ENCODE measurements around the gene COL6A1. TPM values are rescaled to one million over a fixed set of nuclear protein-coding genes. Genes with fewer than 3 reads are reported as not detected.
"Not testable (repeated sequence)": the region's sequence is repeated elsewhere in the genome, so short reads cannot be mapped to it uniquely, and the experiment has no call there.

The COL6A1 gene
- total RNA-seq, 1 donor from 2014 or later = 533 TPM

DNA sequence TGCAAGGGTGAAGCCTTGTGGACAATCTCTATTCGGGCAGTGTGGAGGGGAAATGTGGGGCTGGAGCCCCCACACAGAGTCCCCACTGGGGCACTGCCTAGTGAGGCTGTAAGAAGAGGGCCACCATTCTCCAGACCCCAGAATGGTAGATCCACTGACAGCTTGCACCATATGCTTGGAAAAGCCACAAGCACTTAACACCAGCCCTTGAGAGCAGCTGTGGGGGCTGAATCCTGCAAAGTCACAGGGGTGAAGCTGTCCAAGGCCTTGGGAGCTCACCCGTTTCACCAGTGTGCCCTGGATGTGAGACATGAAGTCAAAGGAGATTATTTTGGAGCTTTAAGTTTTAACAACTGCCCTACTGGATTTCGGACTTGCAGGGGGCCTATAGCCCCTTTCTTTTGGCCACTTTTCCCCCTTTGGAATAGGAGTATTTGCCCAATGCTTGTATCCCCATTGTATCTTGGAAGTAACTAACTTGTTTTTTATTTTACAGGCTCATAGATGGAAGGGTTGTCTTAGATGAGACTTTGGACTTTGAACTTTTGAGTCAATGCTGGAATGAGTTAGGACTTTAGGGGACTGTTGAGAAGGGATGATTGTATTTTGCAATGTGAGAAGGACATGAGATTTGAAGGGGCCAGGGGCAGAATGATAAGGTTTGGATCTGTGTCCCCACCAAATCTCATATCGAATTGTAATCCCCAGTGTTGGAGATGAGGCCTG is 16.3 kb upstream of the COL6A1 start:
- DNase-seq = no peak

- no peak for DNase-seq
These were observed 14.7 kb upstream of the COL6A1 start for GRCh38 chr21:45966791-45967394.

DNA sequence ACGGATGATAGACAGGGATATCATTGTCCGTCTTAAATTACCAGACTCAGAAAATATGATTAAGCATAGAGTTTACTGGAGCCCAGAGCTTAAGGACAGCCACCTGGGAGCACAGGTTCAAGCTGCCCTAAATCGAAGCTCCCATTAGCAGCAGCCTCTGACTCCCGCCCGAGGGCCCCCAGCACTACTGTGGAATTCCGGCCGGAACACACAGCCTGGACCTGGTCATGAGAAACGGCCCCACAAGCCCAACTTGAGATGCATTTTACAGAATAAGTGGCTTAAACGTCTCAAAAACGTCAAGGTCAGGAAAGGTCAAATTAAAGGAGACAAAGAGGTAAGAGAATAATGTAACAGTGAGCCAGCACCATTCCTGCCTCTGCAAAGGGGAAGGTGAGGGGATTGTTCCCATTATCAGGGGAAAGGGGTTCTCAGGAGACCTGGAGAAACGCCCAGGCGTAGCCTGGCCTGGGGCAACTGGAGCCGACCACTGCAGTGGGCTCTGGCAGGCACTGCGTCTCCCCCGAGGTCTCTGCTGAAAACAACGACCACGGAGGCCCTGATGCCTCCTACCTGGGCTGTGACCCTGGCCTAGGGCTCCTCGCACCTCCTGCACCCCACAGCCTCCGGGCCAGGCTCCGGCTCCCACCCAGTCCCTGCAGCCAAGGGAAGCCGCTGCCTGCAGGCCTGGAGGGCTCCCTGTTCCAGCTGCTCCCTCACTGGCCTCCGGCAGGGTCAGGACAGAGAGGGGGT is 11.5 kb upstream of the COL6A1 start:
- no peak for DNase-seq

DNA sequence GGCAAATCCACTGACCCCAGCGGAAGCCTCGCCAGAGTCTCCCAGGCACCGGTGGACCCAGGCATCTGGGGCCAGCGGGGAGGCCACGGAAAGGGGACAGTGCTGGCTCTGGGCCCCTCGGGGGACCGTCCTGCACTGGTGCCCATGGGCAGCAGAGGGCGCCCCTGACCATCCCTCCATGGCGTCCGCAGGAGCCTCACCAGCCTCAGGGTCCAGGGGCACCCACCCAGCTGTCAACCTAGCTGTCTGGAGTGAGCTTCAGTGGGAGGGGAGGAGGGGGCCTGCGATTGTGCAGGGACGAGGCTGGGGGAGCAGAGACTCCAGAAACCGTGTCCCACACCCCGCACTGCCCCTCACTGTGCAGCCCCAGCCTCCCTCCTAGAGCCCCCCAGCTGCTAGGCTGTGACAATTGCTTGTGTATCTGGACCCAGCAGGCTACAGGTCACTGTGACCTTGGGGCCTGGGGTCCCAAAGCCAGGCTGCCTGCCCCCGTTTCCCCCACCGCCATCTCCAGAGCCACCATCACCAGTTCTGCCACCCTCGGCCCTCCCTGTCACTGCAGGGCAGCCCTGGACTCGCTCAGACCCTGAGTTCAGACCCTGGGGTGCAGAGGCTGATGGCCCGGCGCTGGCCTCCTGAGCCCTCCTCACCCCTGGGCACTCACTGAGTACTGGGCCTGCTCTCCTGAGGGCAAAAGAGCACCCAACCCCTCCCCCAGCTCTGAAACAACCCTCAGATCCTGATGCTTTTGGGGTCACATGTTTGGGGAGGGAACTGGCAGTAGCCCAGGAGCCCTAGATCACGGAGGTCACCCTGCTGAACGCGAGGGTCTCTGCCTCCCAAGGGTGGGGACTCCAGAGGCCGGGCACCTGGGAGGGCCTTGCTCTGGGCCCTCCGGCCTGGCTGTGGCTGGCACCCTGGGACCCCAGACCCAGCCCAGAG is 10.6 kb upstream of the COL6A1 start:
- peak; percentile 82 for DNase-seq

GRCh38 chr21:45971616-45972352 is 9.8 kb upstream of the COL6A1 start:
- peak; percentile 91 for DNase-seq

DNA sequence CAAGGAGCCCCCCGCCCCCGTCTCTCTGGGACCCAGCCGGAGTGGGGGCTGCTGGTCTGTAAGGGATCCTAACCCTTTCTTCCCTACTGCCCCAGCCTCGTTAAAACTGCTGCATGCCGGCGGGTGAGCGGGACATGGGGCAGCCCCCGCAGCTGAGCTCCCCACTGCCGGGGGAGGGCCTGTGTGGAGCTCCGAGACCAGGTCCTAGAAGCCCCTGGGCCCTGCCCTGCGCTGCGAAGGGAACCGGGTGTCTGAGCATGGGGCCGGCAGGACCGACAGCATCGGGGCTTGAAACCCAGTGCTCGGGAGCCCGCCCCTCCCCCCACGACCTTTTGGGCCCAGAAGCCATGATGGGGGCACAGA is 9.2 kb upstream of the COL6A1 start:
- peak; percentile 58 for DNase-seq

GRCh38 chr21:45972716-45973474 is 8.7 kb upstream of the COL6A1 start:
- DNase-seq = peak; percentile 99

GRCh38 chr21:45973475-45974072 is 8.0 kb upstream of the COL6A1 start:
- DNase-seq = peak; percentile 96

GRCh38 chr21:45974073-45975019 is 7.2 kb upstream of the COL6A1 start:
- DNase-seq = no peak

- DNase-seq = peak; percentile 86
These were observed 6.4 kb upstream of the COL6A1 start for GRCh38 chr21:45975020-45975666.

GRCh38 chr21:45975667-45976409 is 5.7 kb upstream of the COL6A1 start:
- not testable (repeated sequence) for DNase-seq

GRCh38 chr21:45976701-45977311 is 4.8 kb upstream of the COL6A1 start:
- DNase-seq = no peak

DNA sequence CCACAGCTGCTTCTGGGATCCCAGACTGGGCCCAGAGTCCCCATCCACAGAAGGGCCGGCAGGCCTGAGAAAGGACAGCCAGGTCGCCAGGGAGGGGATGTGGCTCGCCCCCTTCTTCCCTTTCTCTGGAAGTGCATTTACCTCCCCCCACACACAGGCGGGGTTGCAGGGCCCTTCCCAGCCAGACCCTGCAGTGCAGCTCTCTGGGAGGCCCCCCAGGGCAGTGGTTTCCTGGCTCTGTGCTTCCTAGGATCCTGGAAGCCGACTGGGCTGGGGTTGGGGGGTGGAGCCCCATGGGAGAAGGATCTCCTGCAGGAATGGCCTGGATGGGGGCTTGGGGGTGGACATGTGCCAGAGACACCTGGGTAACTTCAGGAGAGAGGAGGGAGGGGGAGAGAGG is 4.2 kb upstream of the COL6A1 start:
- DNase-seq = peak; percentile 48

DNA sequence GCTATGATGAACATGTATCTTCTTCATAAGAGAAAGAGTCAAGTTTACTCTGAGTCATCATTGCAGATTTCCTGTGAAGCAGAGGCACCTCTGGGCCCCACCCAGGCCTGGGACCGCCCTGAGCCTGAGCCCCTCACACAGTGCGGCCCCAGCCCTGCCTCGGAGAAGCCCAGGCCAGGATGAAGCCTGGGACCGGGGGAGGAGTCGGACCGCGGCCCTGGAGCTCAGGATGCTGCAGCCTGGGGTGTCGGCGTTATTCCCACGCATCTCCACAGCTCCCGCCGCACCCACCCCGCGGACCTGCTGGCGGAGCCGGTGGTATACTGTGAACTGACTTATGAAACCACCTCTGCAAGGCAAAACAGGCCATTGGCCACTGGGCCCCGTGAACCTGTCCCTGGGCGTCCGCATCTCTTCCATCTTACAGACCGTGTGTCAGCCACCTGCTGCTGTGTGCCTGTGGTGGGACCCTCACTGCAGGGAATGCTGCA is 2.4 kb upstream of the COL6A1 start:
- peak; percentile 47 for DNase-seq

- DNase-seq = no peak
These were observed 1.9 kb upstream of the COL6A1 start for GRCh38 chr21:45979651-45980050.

DNA sequence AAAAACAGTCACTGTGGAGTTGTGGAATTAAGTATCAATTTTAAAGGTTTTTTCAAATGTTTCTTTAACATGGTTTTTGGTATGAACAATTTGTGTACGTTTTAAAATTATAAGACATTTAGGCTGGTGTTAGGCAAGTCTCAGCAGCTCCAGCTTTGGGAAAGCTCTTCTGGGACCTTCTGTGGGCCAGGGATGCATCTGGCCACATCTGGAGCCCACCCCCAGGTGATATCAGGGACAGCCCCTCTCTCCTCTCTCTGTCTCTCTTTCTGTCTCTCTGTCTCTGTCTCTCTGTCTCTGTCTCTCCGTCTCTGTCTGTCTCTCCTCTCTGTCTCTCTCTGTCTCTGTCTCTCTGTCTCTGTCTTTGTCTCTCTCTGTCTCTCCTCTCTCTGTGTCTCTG is 1.3 kb upstream of the COL6A1 start:
- DNase-seq = no peak

GRCh38 chr21:45980697-45981096 is 873 bp upstream of the COL6A1 start:
- no peak for DNase-seq
